Measurements from ENCODE around the gene TFDP2. TPM values are rescaled to one million over a fixed set of nuclear protein-coding genes. Genes with fewer than 3 reads are reported as not detected.

TFDP2 gene
- total and polyA plus RNA-seq, 10 of the 15 experiments (the other 5 are each of a cell fraction or from before 2014, with no cell fraction given): 28.3 to 100 (median 49.7) TPM

DNA sequence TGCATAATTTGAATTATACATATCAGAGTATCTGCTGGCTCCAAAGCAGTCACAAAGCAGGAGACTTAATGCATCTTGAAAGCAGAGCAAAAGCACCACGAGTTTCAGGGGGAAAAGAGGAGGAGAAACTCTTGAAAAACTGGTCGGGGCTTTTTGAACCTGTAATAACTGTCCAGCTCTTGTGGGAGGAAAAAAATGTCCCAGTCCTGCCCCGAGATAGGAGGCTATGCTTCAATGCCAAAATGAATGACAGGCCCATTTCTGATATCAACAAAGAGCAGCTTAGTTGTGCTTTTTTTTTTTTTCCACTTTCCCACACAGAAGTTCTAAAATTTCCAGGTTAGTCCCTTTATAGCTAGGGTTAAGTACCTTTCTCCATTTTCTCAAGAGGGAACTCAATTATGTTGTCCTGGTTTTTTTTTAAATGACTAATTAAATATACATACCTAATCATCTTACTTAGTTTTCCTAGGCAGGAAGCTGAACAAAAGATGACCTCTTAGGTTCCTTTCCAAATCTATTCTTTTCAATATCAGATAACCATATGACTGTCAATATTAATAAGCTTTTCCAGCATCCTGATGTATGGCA is 120.2 kb downstream of the TFDP2 start (continued):
- TF ChIP-seq, protein P1, sequence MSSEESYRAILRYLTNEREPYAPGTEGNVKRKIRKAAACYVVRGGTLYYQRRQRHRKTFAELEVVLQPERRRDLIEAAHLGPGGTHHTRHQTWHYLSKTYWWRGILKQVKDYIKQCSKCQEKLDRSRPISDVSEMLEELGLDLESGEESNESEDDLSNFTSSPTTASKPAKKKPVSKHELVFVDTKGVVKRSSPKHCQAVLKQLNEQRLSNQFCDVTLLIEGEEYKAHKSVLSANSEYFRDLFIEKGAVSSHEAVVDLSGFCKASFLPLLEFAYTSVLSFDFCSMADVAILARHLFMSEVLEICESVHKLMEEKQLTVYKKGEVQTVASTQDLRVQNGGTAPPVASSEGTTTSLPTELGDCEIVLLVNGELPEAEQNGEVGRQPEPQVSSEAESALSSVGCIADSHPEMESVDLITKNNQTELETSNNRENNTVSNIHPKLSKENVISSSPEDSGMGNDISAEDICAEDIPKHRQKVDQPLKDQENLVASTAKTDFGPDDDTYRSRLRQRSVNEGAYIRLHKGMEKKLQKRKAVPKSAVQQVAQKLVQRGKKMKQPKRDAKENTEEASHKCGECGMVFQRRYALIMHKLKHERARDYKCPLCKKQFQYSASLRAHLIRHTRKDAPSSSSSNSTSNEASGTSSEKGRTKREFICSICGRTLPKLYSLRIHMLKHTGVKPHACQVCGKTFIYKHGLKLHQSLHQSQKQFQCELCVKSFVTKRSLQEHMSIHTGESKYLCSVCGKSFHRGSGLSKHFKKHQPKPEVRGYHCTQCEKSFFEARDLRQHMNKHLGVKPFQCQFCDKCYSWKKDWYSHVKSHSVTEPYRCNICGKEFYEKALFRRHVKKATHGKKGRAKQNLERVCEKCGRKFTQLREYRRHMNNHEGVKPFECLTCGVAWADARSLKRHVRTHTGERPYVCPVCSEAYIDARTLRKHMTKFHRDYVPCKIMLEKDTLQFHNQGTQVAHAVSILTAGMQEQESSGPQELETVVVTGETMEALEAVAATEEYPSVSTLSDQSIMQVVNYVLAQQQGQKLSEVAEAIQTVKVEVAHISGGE (CRISPR knock-in tag; IDR thresholded peaks at IDR 0.05): no peak
- TF ChIP-seq, protein P2, sequence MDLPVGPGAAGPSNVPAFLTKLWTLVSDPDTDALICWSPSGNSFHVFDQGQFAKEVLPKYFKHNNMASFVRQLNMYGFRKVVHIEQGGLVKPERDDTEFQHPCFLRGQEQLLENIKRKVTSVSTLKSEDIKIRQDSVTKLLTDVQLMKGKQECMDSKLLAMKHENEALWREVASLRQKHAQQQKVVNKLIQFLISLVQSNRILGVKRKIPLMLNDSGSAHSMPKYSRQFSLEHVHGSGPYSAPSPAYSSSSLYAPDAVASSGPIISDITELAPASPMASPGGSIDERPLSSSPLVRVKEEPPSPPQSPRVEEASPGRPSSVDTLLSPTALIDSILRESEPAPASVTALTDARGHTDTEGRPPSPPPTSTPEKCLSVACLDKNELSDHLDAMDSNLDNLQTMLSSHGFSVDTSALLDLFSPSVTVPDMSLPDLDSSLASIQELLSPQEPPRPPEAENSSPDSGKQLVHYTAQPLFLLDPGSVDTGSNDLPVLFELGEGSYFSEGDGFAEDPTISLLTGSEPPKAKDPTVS (IDR thresholded peaks at IDR 0.05; ENCODE audit: low read depth, low read length): no peak
- no peak for TF ChIP-seq RELA (IDR thresholded peaks at IDR 0.05; ENCODE audit: borderline replicate concordance, partially characterized antibody)
- TF ChIP-seq NFIC (IDR thresholded peaks at IDR 0.05; ENCODE audit: low read depth, low read length): peak; percentile 53; the same call in 1 of the 2 replicates
- TF ChIP-seq, protein P3, sequence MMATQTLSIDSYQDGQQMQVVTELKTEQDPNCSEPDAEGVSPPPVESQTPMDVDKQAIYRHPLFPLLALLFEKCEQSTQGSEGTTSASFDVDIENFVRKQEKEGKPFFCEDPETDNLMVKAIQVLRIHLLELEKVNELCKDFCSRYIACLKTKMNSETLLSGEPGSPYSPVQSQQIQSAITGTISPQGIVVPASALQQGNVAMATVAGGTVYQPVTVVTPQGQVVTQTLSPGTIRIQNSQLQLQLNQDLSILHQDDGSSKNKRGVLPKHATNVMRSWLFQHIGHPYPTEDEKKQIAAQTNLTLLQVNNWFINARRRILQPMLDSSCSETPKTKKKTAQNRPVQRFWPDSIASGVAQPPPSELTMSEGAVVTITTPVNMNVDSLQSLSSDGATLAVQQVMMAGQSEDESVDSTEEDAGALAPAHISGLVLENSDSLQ (IDR thresholded peaks at IDR 0.05): peak; percentile 95
- no peak for TF ChIP-seq EP300 (IDR thresholded peaks at IDR 0.05; ENCODE audit: borderline replicate concordance in 1 of 2, control insufficient read depth in 1 of 2, low read depth in 2 of 2, low read length in 2 of 2)
